ENCODE results near the gene DAP. TPM values are rescaled to one million over a fixed set of nuclear protein-coding genes. Genes with fewer than 3 reads are reported as not detected.

Gene DAP
- total RNA-seq, 4 donors from 2014 or later: 2.4 to 11.7 (median 3.6) TPM

GRCh38 chr5:10681731-10682679, 79.0 kb downstream of the DAP start:
- in situ Hi-C loops (cut with MboI; ENCODE audit: low sequenced_read_pairs in 4 of 4): no loop called here
- H3K9me3 ChIP-seq: no peaks in the 10 kb centered on the region
- no peaks in the 10 kb centered on the region for H3K36me3 ChIP-seq
- ATAC-seq (no peak), DNase-seq (no peak)
- TF ChIP-seq CTCF (IDR thresholded peaks at IDR 0.05 in 4 of 5, conservative IDR thresholded peaks at IDR 0.05 in 1 of 5): no peak
- TF ChIP-seq POLR2A (IDR thresholded peaks at IDR 0.05): no peak
- intact Hi-C loops (cut with DNase I; ENCODE audit: low total_unique reads): no loop called here
- H3K4me1 ChIP-seq: no peaks in the 10 kb centered on the region
- H3K27me3 ChIP-seq: no peaks in the 10 kb centered on the region
- no peak overlapping the region for H3K27ac ChIP-seq
- H3K4me3 ChIP-seq: no peak overlapping the region

- in situ Hi-C loops (cut with MboI; ENCODE audit: low sequenced_read_pairs in 4 of 4): no loop called here
- intact Hi-C loops (cut with DNase I; ENCODE audit: low total_unique reads): no loop called here
- no peaks in the 10 kb centered on the region for H3K9me3 ChIP-seq
- no peak for DNase-seq
- TF ChIP-seq POLR2A (IDR thresholded peaks at IDR 0.05): no peak
- no peak for TF ChIP-seq CTCF (IDR thresholded peaks at IDR 0.05 in 4 of 5, conservative IDR thresholded peaks at IDR 0.05 in 1 of 5)
- H3K27me3 ChIP-seq: no peaks in the 10 kb centered on the region
- no peak for ATAC-seq
- H3K27ac ChIP-seq: no peak overlapping the region
- H3K36me3 ChIP-seq: no peaks in the 10 kb centered on the region
- no peak overlapping the region for H3K4me3 ChIP-seq
- no peaks in the 10 kb centered on the region for H3K4me1 ChIP-seq
Measured at GRCh38 chr5:10680876-10681481, 80.1 kb downstream of the DAP start.

GRCh38 chr5:10679336-10679988, 81.6 kb downstream of the DAP start:
- Histone ChIP-seq H3K27me3 (no peaks in the 10 kb centered on the region), H3K4me1 (no peaks in the 10 kb centered on the region), H3K27ac (no peak overlapping the region), H3K9me3 (no peaks in the 10 kb centered on the region), H3K4me3 (no peak overlapping the region), H3K36me3 (no peaks in the 10 kb centered on the region)
- in situ Hi-C loops (cut with MboI; ENCODE audit: low sequenced_read_pairs in 4 of 4): no loop called here
- DNase-seq: no peak
- TF ChIP-seq POLR2A (IDR thresholded peaks at IDR 0.05): no peak
- TF ChIP-seq CTCF (IDR thresholded peaks at IDR 0.05 in 4 of 5, conservative IDR thresholded peaks at IDR 0.05 in 1 of 5): no peak
- intact Hi-C loops (cut with DNase I; ENCODE audit: low total_unique reads): no loop called here
- ATAC-seq: no peak

- in situ Hi-C loops (cut with MboI; ENCODE audit: low sequenced_read_pairs in 4 of 4) (no loop called here), intact Hi-C loops (cut with DNase I; ENCODE audit: low total_unique reads) (no loop called here)
- Histone ChIP-seq H3K4me3 (no peak overlapping the region), H3K4me1 (no peaks in the 10 kb centered on the region), H3K27ac (no peak overlapping the region), H3K9me3 (no peaks in the 10 kb centered on the region), H3K36me3 (no peaks in the 10 kb centered on the region), H3K27me3 (no peaks in the 10 kb centered on the region)
- TF ChIP-seq CTCF (IDR thresholded peaks at IDR 0.05 in 4 of 5, conservative IDR thresholded peaks at IDR 0.05 in 1 of 5) (no peak), POLR2A (IDR thresholded peaks at IDR 0.05) (no peak)
- ATAC-seq (no peak), DNase-seq (no peak)
Measured at GRCh38 chr5:10678244-10678643, 82.8 kb downstream of the DAP start.
